Posterior cingulate gyrus (tissue), 11 donors: Measurements from ENCODE around the gene IFI16.
"Not testable (repeated sequence)": the region's sequence is repeated elsewhere in the genome, so short reads cannot be mapped to it uniquely, and the experiment has no call there.

Experiments used
- DNase-seq, 10 donors: peaks; one replicate each; pipeline versions ENCODE4 v3.0.0 to v3.0.0-alpha.2; 2020 to 2021; ENCODE audit warnings: mixed read lengths in 3 of 10
- intact Hi-C: fragments of 100-400 bp; cut with DNase I; formaldehyde crosslinking; loops from one replicate; pipeline ENCODE4 v1.15.1; 2023

IFI16 gene

GRCh38 chr1:159006210-159006807 is 3.4 kb upstream of the IFI16 start:
- DNase-seq, intact Hi-C loops: not testable (repeated sequence)

GRCh38 chr1:159007726-159008125 is 2.0 kb upstream of the IFI16 start:
- intact Hi-C loops = no loop called here
- no peak for DNase-seq

- intact Hi-C loops = no loop called here
- no peak for DNase-seq
These were observed 941 bp upstream of the IFI16 start for GRCh38 chr1:159008744-159009188.

GRCh38 chr1:159009287-159009686 is 420 bp upstream of the IFI16 start:
- intact Hi-C loops = no loop called here
- no peak for DNase-seq

GRCh38 chr1:159010391-159010790 is 684 bp downstream of the IFI16 start:
- intact Hi-C loops = loop anchor here (5.0 kb wide), 1 partner anchor 57 kb away; no protein-coding TSS in a partner anchor
- no peak for DNase-seq

- intact Hi-C loops = loop anchor here (5.0 kb wide), 1 partner anchor 56 kb away; no protein-coding TSS in a partner anchor
These were observed 1.3 kb downstream of the IFI16 start for GRCh38 chr1:159011001-159011400.

GRCh38 chr1:159011751-159012150 is 2.0 kb downstream of the IFI16 start:
- intact Hi-C loops = loop anchor here (5.0 kb wide), 1 partner anchor 56 kb away; no protein-coding TSS in a partner anchor
- DNase-seq = no peak

More at GRCh38 chr1:159011001-159011400, 1.3 kb downstream of the IFI16 start:
- DNase-seq = not testable (repeated sequence)

- intact Hi-C loops = loop anchor here (5.0 kb wide), 1 partner anchor 55 kb away; no protein-coding TSS in a partner anchor
- DNase-seq = no peak
These were observed 2.8 kb downstream of the IFI16 start for GRCh38 chr1:159012495-159012894.

GRCh38 chr1:159014003-159014571 is 4.4 kb downstream of the IFI16 start:
- intact Hi-C loops = loop anchor here (5.0 kb wide), 1 partner anchor 53 kb away; no protein-coding TSS in a partner anchor
- DNase-seq = no peak

GRCh38 chr1:159014851-159015250 is 5.1 kb downstream of the IFI16 start:
- intact Hi-C loops = loop anchor here (5.0 kb wide), 1 partner anchor 52 kb away; no protein-coding TSS in a partner anchor
- DNase-seq = no peak

- intact Hi-C loops = no loop called here
- peak in 2 of 10 donors; percentile 13 to 36 for DNase-seq
These were observed 5.8 kb downstream of the IFI16 start for GRCh38 chr1:159015440-159015909.

- no peak for DNase-seq
- intact Hi-C loops = no loop called here
These were observed 14.0 kb downstream of the IFI16 start for GRCh38 chr1:159023723-159024122.

GRCh38 chr1:159025043-159025442 is 15.3 kb downstream of the IFI16 start:
- DNase-seq = peak in 1 of 10 donors; percentile 54
- intact Hi-C loops = no loop called here

GRCh38 chr1:159026841-159027240 is 17.1 kb downstream of the IFI16 start:
- intact Hi-C loops, DNase-seq: not testable (repeated sequence)

GRCh38 chr1:159030311-159030710 is 20.6 kb downstream of the IFI16 start:
- intact Hi-C loops = no loop called here

GRCh38 chr1:159030877-159031447 is 21.3 kb downstream of the IFI16 start:
- intact Hi-C loops = no loop called here
- DNase-seq = no peak

More at GRCh38 chr1:159030311-159030710, 20.6 kb downstream of the IFI16 start:
- peak in 1 of 10 donors; percentile 48 for DNase-seq

GRCh38 chr1:159040206-159040605 is 30.5 kb downstream of the IFI16 start:
- DNase-seq = no peak
- intact Hi-C loops = no loop called here

- no peak for DNase-seq
- intact Hi-C loops = no loop called here
These were observed 31.4 kb downstream of the IFI16 start for GRCh38 chr1:159040893-159041724.

- DNase-seq, intact Hi-C loops: not testable (repeated sequence)
These were observed 36.8 kb downstream of the IFI16 start for GRCh38 chr1:159046486-159046885.

- intact Hi-C loops = no loop called here
- no peak for DNase-seq
These were observed 41.7 kb downstream of the IFI16 start for GRCh38 chr1:159051436-159051835.
